Measurements from ENCODE around the gene ZFAND2A.
"Not testable (repeated sequence)": the region's sequence is repeated elsewhere in the genome, so short reads cannot be mapped to it uniquely, and the experiment has no call there.

Gene ZFAND2A

GRCh38 chr7:1160670-1161021, 650 bp upstream of the ZFAND2A start:
- Histone ChIP-seq H3K27me3 (no peaks in the 10 kb centered on the region), H3K9me3 (no peaks in the 10 kb centered on the region), H3K36me3 (peaks cover 13% of the 10 kb centered on the region), H3K4me3 (ENCODE audit: low read depth, low read length) (peak overlapping the region; percentile 93), H3K4me1 (no peaks in the 10 kb centered on the region)
- no peak for DNase-seq
- no peak for TF ChIP-seq CTCF (IDR thresholded peaks at IDR 0.05; ENCODE audit: low read depth, low read length)

GRCh38 chr7:1159231-1159630, 765 bp downstream of the ZFAND2A start:
- not testable (repeated sequence) for H3K4me1 ChIP-seq

GRCh38 chr7:1158203-1159126, 1.5 kb downstream of the ZFAND2A start:
- no peak for DNase-seq
- Histone ChIP-seq H3K4me3 (ENCODE audit: low read depth, low read length) (peak overlapping the region; percentile 93), H3K9me3 (no peaks in the 10 kb centered on the region), H3K36me3 (peaks cover 22% of the 10 kb centered on the region), H3K4me1 (no peaks in the 10 kb centered on the region), H3K27me3 (no peaks in the 10 kb centered on the region)
- no peak for TF ChIP-seq CTCF (IDR thresholded peaks at IDR 0.05; ENCODE audit: low read depth, low read length)

More at GRCh38 chr7:1159231-1159630, 765 bp downstream of the ZFAND2A start:
- Histone ChIP-seq H3K36me3 (peaks cover 18% of the 10 kb centered on the region), H3K4me3 (ENCODE audit: low read depth, low read length) (peak overlapping the region; percentile 93)
- H3K27me3 ChIP-seq, DNase-seq, H3K9me3 ChIP-seq: not testable (repeated sequence)

GRCh38 chr7:1156782-1157535, 3.0 kb downstream of the ZFAND2A start:
- Histone ChIP-seq H3K4me3 (ENCODE audit: low read depth, low read length) (no peak overlapping the region), H3K36me3 (peaks cover 37% of the 10 kb centered on the region), H3K27me3 (no peaks in the 10 kb centered on the region), H3K9me3 (no peaks in the 10 kb centered on the region), H3K4me1 (no peaks in the 10 kb centered on the region)
- DNase-seq: no peak
- TF ChIP-seq CTCF (IDR thresholded peaks at IDR 0.05; ENCODE audit: low read depth, low read length): no peak

- not testable (repeated sequence) for DNase-seq; H3K4me3 ChIP-seq (ENCODE audit: low read depth, low read length); H3K9me3 ChIP-seq; H3K4me1 ChIP-seq; H3K27me3 ChIP-seq
- peaks cover 41% of the 10 kb centered on the region for H3K36me3 ChIP-seq
Observed at GRCh38 chr7:1155818-1156781, 3.9 kb downstream of the ZFAND2A start.

GRCh38 chr7:1154172-1154739, 5.7 kb downstream of the ZFAND2A start:
- no peaks in the 10 kb centered on the region for H3K9me3 ChIP-seq
- TF ChIP-seq CTCF (IDR thresholded peaks at IDR 0.05; ENCODE audit: low read depth, low read length): no peak
- no peaks in the 10 kb centered on the region for H3K27me3 ChIP-seq
- DNase-seq: no peak
- H3K36me3 ChIP-seq: peaks cover 43% of the 10 kb centered on the region
- no peaks in the 10 kb centered on the region for H3K4me1 ChIP-seq
- H3K4me3 ChIP-seq (ENCODE audit: low read depth, low read length): no peak overlapping the region
